HG03558 (cell line): Measurements from ENCODE around the gene ARFIP2.
A peak's percentile ranks its signal among the peaks of the same experiment; 100 is the strongest.
"Not testable (repeated sequence)": the region's sequence is repeated elsewhere in the genome, so short reads cannot be mapped to it uniquely, and the experiment has no call there.

Source experiments
- ATAC-seq: cut with Tn5 transposase; IDR thresholded peaks from one replicate; pipeline ENCODE4 v1.9.1; 2021; ENCODE audit warnings: moderate number of reproducible peaks; ENCODE audit not compliant: unreplicated experiment; ENCODE audit errors: extremely low read depth

The ARFIP2 gene

GRCh38 chr11:6481012-6481923, at the start of gene ARFIP2, which contains the start of gene TIMM10B:
Gene ARFIP2, minus strand, starts transcription at chr11:6481331. Its CDS starts 910 bp downstream, at chr11:6480421.
Gene TIMM10B, plus strand, starts transcription at chr11:6481501. Its CDS starts 16 bp downstream, at chr11:6481517.
- peak; percentile 99 for ATAC-seq

GRCh38 chr11:6530848-6531247, 49.7 kb upstream of the ARFIP2 start:
- no peak for ATAC-seq

- ATAC-seq, result no peak
Measured at GRCh38 chr11:6529266-6529665, 48.1 kb upstream of the ARFIP2 start.

- no peak for ATAC-seq
Measured at GRCh38 chr11:6526411-6527135, 45.4 kb upstream of the ARFIP2 start.

- ATAC-seq, result no peak
Measured at GRCh38 chr11:6523253-6523652, 42.1 kb upstream of the ARFIP2 start.

- not testable (repeated sequence) for ATAC-seq
Measured at GRCh38 chr11:6521946-6522345, 40.8 kb upstream of the ARFIP2 start.

- ATAC-seq, result no peak
Measured at GRCh38 chr11:6520265-6520664, 39.1 kb upstream of the ARFIP2 start.

- ATAC-seq, result no peak
Measured at GRCh38 chr11:6516865-6517264, 35.7 kb upstream of the ARFIP2 start.

GRCh38 chr11:6505577-6506240, 24.6 kb upstream of the ARFIP2 start:
- ATAC-seq, result no peak

GRCh38 chr11:6504166-6504565, 23.0 kb upstream of the ARFIP2 start:
- ATAC-seq, result no peak

- ATAC-seq, result no peak
Measured at GRCh38 chr11:6502382-6502781, 21.3 kb upstream of the ARFIP2 start.

GRCh38 chr11:6498544-6498943, 17.4 kb upstream of the ARFIP2 start:
- no peak for ATAC-seq

GRCh38 chr11:6498121-6498520, 17.0 kb upstream of the ARFIP2 start:
- no peak for ATAC-seq

- no peak for ATAC-seq
Measured at GRCh38 chr11:6497069-6497839, 16.1 kb upstream of the ARFIP2 start, which contains the start of gene DNHD1. Gene DNHD1, plus strand, starts transcription at chr11:6497280. Its CDS starts 936 bp downstream, at chr11:6498216.

- ATAC-seq, result no peak
Measured at GRCh38 chr11:6489306-6489705, 8.2 kb upstream of the ARFIP2 start.

- ATAC-seq, result no peak
Measured at GRCh38 chr11:6488821-6489220, 7.7 kb upstream of the ARFIP2 start.

- no peak for ATAC-seq
Measured at GRCh38 chr11:6488342-6488741, 7.2 kb upstream of the ARFIP2 start.

- no peak for ATAC-seq
Measured at GRCh38 chr11:6486938-6487337, 5.8 kb upstream of the ARFIP2 start.

- ATAC-seq, result no peak
Measured at GRCh38 chr11:6486256-6486655, 5.1 kb upstream of the ARFIP2 start.

GRCh38 chr11:6485661-6486060, 4.5 kb upstream of the ARFIP2 start:
- ATAC-seq, result no peak
